ENCODE data around the gene OR52E1. TPM values are rescaled to one million over a fixed set of nuclear protein-coding genes. Genes with fewer than 3 reads are reported as not detected.

The OR52E1 gene
- not detected for total RNA-seq

DNA sequence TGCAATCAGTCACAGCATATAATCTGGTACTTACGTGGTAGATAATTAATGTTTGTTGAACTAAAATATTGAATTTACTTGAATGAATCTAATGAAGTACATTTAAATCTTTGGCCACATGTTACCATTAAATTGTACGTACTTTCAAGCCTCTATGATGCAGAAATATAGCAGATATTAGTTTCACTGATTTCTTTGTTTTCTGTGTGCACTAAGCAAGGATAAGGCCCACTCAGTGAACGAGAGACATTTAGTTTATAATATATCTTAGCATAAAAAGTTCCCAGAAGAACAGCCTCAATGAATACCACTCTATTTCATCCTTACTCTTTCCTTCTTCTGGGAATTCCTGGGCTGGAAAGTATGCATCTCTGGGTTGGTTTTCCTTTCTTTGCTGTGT is at the start of gene OR52E1:
TSS of gene OR52E1 (plus strand) at position 301 of the 400 bp plus-strand sequence.
- no peak for DNase-seq

DNA sequence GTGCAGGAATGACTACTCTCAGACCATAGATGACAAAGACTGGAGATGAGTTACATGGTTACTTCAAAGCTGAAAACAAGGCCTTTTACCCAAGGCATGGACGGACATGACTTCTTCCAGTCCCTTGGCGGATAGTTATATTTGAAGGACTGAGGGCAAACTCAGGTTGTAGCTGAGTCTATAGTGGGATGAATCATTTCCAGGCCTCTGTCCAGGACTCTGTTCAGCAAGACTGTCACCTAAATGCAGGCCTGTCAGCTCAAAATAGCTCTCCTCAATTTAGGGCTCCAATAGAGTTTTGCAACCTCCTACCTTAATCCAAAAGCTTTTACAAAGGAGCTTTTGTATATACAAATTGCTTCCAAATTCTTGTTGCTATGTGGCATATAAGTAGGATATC is 47.4 kb upstream of the OR52E1 start:
- DNase-seq = no peak

DNA sequence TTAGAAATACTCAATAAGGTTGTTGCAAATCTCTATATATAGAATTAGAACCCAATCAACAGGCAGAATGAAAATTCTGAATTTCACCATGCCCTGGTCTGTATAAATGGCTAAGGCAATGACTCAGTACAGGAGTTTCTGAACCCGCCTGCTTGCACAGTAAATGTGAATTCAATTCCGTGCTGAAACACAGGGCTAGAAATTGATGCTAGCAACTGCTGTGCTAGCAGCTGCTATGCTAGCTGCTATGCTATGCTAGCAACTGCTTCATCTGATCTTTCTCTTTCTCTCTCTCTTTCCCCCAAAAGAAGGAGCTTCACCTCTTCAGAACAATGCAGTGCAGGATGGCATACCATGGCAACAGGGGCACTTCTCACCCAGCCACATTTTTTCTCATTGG is 32.7 kb upstream of the OR52E1 start:
- DNase-seq = no peak

DNA sequence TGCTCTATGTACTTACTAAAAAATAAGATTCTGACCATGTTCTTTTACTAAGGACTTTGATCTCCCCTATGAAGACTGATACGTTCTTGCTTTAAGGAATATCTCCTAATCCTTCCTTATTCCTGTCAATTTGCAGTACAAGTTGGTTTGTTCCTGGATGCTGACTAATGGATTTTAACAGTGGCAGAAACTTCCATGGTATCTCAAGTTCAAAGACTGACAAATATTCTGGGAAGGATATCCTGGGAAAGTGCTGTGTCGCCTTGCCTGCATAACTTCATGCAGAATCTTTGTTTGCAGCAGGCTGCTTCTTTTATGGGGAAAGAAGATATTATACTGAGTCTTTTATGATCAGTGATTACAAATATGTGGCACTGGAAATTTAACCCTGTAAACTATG is 31.4 kb upstream of the OR52E1 start:
- DNase-seq = no peak

DNA sequence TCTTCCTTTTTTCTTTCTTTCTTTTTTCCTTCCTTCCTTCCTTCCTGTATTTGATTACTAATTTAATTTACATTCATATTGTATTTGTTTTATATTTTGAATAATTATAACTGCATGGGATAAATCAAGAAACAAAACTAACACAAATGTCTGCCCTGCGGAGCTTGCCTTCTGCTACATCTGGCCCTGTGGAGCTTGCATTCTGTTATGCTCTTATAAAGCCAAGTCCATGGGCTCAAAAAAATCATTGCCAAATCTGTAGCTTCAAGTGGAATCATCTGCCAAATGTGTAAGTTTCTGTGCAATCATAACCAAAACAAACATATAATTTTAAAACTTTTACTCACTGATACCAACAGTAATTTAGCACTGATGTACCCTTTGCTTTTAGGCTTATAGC is 31.0 kb upstream of the OR52E1 start:
- DNase-seq = peak; percentile 23

DNA sequence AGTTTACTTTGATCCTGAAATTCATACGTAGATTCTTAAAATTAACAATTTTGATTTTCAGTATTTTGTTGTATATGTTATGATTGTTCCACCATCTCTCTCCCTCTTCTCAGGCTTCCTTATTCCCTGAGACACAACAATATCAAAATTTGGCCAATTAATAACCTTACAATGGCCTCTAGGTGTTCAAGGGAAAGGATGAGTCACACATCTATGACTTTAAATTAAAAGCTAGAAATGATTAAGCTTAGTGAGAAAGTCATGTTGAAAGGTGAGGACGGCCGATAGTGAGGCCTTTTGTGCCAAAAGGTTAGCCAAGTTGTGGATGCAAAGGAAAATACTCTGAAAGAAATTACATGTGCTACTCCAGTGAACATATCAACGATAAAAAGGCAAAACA is 28.5 kb upstream of the OR52E1 start:
- no peak for DNase-seq

DNA sequence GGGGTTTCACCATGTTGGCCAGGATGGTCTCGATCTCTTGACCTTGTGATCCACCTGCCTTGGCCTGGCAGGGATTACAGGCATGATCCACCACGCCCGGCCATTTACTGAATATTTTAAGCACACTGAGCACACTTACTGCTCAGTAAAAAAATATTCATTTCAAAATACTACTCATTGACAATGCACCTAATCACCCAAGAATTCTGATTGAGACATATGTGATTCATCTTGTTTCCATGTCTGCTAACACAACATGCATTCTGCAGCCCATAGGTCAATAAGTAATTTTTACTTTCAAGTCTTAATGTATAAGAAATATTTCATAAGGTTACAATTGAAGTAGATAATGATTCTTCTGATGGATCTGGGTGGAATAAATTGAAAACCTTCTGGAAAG is 27.3 kb upstream of the OR52E1 start:
- no peak for DNase-seq

DNA sequence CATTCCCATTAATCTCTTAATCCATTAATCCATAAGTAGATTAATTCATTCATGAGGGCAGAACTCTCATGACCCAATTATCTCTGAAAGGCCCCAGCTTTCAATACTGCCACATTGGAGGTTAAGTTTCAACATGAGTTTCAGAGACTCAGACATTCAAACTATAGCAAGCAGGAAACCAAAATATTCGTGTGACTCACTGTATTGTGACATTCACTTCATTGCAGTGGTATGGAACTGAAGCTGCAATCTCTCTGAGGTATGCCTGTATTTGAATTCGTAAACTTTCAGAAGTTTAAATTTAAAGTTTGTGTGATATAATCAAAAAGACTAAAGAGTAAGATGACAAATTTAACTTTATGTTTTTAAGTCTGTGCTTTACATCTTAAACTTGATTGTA is 26.0 kb upstream of the OR52E1 start:
- no peak for DNase-seq

DNA sequence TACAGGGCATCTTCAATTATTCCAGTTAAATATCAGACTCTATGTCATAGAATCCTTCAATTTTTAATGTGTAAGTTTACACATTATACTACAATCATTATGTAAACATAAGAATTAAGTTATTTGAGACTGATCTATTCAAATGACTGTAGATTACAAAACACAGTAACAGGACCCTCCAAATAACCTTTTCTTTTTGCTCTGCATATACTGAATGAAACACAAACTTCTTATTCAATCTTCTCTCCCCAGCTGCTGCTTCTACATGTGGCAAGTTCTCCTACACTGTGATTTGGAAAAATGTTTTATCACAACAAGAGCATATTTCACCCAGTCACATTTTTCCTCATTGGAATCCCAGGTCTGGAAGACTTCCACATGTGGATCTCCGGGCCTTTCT is 23.1 kb upstream of the OR52E1 start, which contains the start of gene OR52J3:
TSS of gene OR52J3 (plus strand) at position 301 of the 400 bp plus-strand sequence. CDS start at position 301, 0 bp downstream.
- no peak for DNase-seq

DNA sequence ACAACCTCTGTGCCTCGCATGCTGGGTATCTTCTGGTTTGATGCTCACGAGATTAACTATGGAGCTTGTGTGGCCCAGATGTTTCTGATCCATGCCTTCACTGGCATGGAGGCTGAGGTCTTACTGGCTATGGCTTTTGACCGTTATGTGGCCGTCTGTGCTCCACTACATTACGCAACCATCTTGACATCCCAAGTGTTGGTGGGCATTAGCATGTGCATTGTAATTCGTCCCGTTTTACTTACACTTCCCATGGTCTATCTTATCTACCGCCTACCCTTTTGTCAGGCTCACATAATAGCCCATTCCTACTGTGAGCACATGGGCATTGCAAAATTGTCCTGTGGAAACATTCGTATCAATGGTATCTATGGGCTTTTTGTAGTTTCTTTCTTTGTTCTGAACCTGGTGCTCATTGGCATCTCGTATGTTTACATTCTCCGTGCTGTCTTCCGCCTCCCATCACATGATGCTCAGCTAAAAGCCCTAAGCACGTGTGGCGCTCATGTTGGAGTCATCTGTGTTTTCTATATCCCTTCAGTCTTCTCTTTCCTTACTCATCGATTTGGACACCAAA is 22.5 kb upstream of the OR52E1 start:
- DNase-seq = no peak

DNA sequence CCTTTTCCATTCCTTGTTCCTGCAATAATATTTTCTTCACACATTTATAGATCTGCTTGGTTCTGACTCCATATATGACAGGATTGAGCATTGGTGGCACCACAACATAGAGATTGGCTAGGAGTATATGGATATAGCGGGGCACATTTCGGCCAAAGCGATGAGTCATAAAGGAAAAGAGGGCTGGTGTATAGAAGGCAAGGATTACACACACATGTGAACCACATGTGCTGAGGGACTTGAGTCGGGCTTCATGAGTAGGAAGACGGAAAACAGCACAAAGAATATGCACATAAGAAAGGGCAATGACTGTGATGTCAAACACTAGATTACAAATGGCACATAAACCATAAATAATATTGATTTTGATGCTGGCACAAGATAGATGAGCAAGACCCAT is 10.7 kb upstream of the OR52E1 start:
- peak; percentile 44 for DNase-seq

DNA sequence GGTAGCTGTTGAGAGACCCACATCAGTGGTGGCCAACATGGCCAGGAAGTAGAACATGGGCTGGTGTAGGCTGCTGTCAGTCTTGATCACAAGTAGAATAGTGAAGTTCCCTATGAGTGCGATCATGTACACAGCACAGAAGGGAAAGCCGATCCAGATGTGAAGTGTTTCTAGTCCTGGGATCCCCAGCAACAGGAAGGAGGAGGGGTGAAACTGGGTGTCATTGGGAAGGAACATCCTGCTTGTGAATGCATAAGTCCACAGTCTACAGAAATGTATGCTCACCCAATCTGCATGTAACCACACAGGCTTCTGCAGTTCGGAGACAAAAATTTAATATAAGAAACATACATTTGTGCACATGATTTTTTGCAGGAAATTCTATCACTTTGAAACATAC is 10.0 kb upstream of the OR52E1 start, which contains the start of gene OR52E2:
TSS of gene OR52E2 (minus strand) at position 237 of the 400 bp plus-strand sequence. CDS start at position 237, 0 bp downstream.
- peak; percentile 17 for DNase-seq

DNA sequence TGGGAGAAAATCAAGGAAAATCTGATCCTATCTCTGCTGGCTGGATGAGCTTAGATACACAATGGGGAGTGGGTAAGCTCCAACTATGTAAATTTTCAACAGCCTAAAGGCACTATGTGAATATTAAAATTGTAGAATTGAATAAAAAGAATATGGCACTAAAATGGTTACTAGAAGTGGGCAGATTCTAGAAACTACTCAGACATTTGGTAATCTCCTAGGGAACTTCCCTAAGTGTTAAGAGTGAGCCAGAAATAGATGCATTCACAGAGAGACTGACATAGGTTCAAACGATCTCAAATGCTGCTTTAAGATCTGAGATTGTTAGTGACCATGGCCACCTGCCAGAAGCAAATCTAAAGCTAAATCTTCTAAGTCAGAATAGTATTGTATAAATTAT is 4.3 kb upstream of the OR52E1 start:
- no peak for DNase-seq

DNA sequence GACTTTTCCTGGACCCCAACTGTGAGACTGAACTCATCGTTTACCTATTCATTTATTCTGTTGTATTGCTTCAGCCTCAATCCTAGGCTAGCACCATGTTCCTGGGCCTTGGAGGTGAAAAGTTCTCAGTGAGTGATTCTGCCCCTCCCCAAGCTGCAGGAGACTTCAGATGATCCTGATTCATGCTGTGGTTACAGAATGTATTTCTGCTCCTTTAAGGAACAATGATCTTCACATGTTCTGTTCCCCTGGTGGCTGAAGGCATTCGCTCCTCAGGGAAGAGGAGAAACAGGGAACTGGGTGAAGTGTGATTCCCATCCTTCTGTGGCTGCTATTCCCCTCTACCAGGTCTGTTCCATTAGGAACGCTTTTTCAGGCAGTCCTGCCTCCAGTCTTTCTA is 2.4 kb downstream of the OR52E1 start:
- DNase-seq = no peak

DNA sequence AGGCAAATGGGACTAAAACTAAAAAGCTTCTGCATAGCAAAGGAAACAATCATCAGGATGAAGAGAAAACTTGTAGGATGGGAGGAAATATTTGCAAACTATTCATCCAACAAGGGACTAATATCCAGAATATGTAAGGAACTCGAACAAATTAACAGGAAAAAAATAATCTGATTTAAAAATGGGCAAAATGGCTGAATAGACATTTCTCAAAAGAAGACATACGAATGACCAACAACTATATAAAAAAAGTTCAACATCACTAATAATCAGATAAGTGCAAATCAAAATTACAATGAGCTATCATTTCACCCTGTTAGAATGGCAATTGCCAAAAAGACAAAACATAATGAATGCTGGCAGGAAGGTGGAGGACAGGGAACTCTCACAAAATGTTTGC is 12.0 kb downstream of the OR52E1 start:
- no peak for DNase-seq

DNA sequence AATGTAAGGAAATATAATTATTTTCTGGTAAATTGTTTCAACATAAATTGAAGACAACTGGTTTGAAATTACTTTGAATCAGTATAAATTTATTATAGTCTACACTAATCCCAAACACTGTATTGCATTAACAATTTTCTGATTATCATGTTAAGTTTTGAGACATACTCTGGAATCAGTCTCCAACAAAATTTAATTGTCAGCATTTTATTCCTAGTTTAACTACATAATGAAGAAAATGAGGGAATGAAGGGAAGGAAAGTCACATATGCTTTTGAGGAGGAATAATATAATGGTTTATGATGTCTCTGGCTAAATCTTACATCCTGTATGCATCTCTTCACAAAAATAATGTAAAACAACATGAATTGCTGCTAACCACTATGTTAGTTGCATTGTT is 14.2 kb downstream of the OR52E1 start:
- DNase-seq = no peak

DNA sequence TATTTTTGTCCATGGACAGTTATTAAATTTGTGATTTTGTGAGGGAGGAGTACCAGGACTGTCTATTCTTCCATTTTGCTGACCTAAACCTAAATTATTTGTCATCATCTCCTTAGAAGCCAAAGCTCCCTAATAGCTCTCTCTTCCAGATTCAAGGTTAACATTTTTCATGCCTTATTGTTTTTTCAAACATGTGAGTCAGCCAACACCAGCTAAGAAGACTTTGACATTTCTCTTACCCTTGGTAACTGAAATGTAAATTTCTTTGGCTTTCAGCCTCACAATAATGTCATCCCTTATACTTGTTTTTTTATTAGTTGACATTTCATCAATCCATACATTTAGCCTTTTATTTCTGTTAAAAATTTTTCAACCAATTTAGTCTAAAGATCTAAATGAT is 19.2 kb downstream of the OR52E1 start:
- no peak for DNase-seq

DNA sequence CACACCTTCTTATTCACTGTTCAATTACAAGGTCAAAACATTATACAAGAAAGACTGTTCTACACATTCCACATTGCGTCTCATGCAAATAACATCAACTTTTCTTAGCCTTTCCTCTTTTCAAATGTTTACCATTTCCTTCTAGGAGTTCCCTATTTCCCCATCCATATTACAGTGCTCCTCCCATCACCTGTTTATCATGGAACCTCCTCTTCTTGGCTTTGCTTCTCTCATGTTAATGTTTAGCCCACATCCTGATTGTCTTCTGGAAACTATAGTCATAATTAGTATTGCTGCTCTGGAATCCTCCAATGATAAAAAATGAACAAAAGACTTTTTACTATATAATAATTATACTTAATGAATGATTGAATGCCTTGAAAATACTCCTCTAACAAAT is 21.3 kb downstream of the OR52E1 start:
- DNase-seq = no peak

DNA sequence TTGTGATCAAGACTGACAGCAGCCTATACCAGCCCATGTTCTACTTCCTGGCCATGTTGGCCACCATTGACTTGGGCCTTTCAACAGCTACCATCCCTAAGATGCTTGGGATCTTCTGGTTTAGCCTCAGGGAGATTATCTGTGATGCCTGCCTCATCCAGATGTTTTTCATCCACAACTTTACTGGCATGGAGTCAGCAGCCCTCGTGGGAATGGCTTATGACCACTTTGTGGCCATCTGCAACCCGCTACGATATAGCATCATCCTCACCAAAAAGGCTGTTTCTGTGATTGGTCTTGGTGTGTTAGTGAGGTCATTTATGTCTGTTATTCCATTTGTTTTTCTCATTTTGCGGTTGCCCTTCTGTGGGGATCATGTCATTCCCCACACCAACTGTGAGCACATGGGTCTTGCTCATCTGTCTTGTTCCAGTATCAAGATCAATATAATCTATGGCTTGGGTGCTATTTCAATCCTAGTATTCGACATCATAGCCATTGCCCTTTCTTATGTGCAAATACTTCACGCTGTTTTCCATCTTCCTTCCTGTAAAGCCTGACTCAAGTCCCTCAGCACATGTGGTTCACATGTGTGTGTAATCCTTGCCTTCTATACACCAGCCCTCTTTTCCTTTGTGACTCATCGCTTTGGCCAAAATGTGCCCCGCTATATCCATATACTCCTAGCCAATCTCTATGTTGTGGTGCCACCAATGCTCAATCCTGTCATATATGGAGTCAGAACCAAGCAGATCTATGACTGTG is 23.6 kb downstream of the OR52E1 start:
- DNase-seq = peak; percentile 39

DNA sequence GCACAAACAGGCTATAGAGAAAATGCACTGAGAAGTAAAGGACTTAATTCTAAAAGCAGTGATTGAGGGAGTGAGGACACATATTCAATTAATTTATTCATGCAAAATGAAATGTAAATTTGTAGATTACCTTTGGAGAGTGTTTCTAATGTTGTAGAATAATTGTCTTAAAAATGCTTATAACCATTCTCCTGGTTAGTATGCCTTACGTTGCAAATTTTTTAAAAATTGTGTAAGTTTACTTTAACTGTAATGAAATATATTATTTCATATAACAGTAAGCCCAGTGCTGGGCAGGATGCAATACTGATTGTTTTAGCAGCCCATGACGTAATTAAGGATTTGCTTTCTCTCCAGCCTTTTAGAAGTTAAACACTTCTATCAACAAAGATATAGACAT is 26.6 kb downstream of the OR52E1 start:
- no peak for DNase-seq

DNA sequence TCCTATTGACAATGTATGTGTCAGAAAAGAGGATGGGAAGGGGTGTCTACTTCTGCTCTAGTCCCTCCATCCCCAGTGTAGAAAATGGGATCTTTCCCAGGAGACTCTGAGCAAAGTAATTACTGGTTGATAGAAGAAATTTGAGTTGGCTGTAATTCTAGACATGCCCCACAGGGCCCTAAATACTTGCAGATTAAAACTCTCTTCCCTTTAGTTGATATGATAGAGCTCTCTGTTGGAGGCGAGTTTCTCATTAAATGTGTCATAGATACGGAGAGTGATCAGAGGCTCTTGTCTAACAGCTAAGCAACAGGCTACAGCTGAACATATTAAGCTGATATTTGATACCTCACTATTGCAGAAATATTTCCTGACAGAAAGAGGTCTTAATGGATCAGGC is 32.9 kb downstream of the OR52E1 start:
- no peak for DNase-seq

DNA sequence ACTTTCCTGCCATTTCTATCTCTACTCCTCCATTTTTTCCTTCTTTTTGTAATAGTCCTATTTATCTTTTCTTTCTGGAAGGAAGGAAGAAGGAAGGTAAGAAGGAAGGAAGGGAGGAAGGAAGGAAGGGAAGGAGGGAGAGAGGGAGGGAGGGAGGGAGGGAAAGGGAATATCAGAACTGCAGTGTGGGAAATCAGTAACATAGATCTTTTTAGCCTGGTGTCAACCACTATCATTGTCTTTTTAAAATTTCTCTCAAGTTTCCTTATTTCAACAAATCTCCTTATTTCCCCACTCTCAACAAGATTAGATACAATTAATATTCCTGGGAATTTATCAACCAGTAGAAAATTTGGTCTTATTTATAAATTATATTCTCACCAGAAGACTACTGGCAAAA is 33.7 kb downstream of the OR52E1 start:
- no peak for DNase-seq

DNA sequence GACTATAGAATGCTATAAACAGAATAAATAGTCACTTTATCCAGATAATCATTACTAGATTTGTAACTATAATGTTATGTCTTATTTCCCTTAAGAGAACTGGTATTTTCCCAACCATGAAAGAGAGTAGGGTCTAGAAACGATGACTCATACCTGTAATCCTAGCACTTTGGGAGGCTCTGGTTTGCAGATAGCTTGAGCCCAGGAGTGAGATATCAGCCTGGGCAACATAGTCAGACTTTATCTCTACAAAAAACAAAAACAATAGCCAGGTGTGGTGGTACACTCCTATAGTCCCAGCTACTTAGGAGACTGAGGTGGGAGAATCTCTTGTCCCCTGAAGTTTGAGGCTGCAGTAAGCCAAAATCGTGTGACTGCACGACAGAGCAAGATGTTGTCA is 37.9 kb downstream of the OR52E1 start:
- DNase-seq = no peak

DNA sequence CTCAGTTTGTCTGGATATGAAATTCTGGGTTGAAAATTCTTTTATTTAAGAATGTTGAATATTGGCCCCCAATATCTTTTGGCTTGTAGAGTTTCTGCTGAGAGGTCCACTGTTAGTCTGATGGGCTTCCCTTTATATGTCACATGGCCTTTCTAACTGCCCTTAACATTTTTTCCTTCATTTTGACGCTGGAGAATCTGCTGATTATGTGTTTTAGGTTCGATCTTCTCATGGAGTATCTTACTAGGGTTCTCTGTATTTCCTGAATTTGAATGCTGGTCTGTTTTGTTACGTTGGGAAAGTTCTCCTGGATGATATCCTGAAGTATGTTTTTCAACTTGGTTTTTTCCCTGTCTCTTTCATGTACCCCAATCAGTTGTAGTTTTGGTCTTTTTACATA is 46.0 kb downstream of the OR52E1 start:
- DNase-seq = no peak
